Measurements from ENCODE around the gene VWA5B2.

VWA5B2 gene

DNA sequence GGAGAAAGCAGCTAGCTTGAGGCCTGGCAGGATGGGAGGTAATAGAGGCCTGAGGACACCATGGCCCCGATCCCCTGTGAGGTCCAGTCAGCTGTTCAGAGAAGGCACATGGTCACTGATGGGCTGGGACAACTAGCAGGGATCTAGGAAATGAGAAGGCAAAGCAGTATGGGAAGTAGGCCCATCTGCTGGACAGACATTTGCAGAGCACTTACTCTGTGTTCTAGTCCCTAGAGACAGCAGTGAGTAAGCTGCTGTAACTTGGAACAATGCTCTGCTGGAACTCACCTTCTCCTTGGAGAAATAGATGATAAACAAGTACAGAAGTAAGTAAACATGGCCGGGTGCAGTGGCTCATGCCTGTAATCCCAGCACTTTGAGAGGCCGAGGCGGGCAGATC, 53.6 kb downstream of the VWA5B2 start:
- H3K4me3 ChIP-seq (ENCODE audit: low read depth, low read length): no peak overlapping the region
- TF ChIP-seq, protein P1, sequence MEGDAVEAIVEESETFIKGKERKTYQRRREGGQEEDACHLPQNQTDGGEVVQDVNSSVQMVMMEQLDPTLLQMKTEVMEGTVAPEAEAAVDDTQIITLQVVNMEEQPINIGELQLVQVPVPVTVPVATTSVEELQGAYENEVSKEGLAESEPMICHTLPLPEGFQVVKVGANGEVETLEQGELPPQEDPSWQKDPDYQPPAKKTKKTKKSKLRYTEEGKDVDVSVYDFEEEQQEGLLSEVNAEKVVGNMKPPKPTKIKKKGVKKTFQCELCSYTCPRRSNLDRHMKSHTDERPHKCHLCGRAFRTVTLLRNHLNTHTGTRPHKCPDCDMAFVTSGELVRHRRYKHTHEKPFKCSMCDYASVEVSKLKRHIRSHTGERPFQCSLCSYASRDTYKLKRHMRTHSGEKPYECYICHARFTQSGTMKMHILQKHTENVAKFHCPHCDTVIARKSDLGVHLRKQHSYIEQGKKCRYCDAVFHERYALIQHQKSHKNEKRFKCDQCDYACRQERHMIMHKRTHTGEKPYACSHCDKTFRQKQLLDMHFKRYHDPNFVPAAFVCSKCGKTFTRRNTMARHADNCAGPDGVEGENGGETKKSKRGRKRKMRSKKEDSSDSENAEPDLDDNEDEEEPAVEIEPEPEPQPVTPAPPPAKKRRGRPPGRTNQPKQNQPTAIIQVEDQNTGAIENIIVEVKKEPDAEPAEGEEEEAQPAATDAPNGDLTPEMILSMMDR (IDR thresholded peaks at IDR 0.05; ENCODE audit: insufficient read depth, low read length, missing control alignments): no peak
- no peak for DNase-seq (ENCODE audit: low read depth, low spot score)
- ChIA-PET POLR2A (no interaction called here), CTCF (interaction anchor here (1.6 kb wide), 2 partner anchors 55 to 243 kb away, joined by 5 read pairs; no protein-coding TSS in a partner anchor)

DNA sequence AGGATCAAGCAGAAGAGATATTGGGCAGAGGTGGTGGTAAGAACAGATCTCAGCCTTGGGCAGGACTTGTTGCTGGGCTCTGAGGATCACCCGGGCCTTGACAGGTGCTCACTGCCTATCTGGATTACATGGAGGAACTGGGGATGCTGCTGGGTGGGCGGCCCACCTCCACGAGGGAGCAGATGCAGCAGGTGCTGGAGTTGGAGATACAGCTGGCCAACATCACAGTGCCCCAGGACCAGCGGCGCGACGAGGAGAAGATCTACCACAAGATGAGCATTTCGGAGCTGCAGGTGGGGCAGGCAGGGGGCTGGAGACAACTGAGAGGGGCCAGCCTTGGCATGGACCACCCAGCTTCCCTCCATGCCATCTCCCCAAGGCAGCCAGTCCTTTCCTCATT, 54.3 kb downstream of the VWA5B2 start:
- DNase-seq (ENCODE audit: low read depth, low spot score): no peak
- TF ChIP-seq, protein P1 (IDR thresholded peaks at IDR 0.05; ENCODE audit: insufficient read depth, low read length, missing control alignments): no peak
- ChIA-PET POLR2A (no interaction called here), CTCF (interaction anchor here (1.1 to 1.6 kb wide), 6 partner anchors 21 to 388 kb away, joined by 3 to 16 read pairs (median 5); no protein-coding TSS in a partner anchor)
- no peak overlapping the region for H3K4me3 ChIP-seq (ENCODE audit: low read depth, low read length)

GRCh38 chr3:184284696-184285095, 55.3 kb downstream of the VWA5B2 start:
- DNase-seq (ENCODE audit: low read depth, low spot score): peak; percentile 26
- POLR2A ChIA-PET: no interaction called here
- TF ChIP-seq, protein P1 (IDR thresholded peaks at IDR 0.05; ENCODE audit: insufficient read depth, low read length, missing control alignments): peak; percentile 34
- CTCF ChIA-PET: interaction anchor here (0.8 to 1.7 kb wide), 12 partner anchors 10 to 424 kb away, joined by 3 to 16 read pairs (median 4); partner anchors contain the start of genes EEF1AKMT4 and EIF2B5
- no peak overlapping the region for H3K4me3 ChIP-seq (ENCODE audit: low read depth, low read length)

- ChIA-PET POLR2A (no interaction called here), CTCF (interaction anchor here (0.6 to 1.9 kb wide), 25 partner anchors 8 to 410 kb away, joined by 3 to 17 read pairs (median 4); partner anchors contain the start of gene PARL)
- H3K4me3 ChIP-seq (ENCODE audit: low read depth, low read length): no peak overlapping the region
- TF ChIP-seq, protein P1 (IDR thresholded peaks at IDR 0.05; ENCODE audit: insufficient read depth, low read length, missing control alignments): peak; percentile 36
- no peak for DNase-seq (ENCODE audit: low read depth, low spot score)
Observed at GRCh38 chr3:184289426-184289938, 60.1 kb downstream of the VWA5B2 start.

DNA sequence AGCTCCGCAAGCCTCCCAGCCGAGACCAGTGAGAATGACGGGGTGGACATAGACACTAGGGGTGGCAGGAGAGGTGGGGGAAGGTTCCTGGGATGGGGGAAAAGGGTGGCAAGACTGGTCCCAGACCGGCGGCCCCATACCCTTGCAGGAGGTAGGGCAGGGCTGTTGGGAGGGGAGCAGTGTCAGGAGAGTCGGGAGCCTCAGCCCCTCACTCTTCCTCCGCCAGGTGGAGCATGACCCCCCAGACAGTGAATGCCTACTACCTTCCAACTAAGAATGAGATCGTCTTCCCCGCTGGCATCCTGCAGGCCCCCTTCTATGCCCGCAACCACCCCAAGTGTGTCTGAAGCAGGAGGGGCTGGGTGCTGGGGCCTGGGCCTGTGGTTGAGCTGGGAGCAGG, 60.9 kb downstream of the VWA5B2 start:
- POLR2A ChIA-PET: no interaction called here
- TF ChIP-seq, protein P1 (IDR thresholded peaks at IDR 0.05; ENCODE audit: insufficient read depth, low read length, missing control alignments): no peak
- no peak overlapping the region for H3K4me3 ChIP-seq (ENCODE audit: low read depth, low read length)
- no peak for DNase-seq (ENCODE audit: low read depth, low spot score)
- CTCF ChIA-PET: interaction anchor here (1.0 to 1.9 kb wide), 7 partner anchors 10 to 406 kb away, joined by 3 to 6 read pairs (median 4); partner anchors contain the start of gene PARL

DNA sequence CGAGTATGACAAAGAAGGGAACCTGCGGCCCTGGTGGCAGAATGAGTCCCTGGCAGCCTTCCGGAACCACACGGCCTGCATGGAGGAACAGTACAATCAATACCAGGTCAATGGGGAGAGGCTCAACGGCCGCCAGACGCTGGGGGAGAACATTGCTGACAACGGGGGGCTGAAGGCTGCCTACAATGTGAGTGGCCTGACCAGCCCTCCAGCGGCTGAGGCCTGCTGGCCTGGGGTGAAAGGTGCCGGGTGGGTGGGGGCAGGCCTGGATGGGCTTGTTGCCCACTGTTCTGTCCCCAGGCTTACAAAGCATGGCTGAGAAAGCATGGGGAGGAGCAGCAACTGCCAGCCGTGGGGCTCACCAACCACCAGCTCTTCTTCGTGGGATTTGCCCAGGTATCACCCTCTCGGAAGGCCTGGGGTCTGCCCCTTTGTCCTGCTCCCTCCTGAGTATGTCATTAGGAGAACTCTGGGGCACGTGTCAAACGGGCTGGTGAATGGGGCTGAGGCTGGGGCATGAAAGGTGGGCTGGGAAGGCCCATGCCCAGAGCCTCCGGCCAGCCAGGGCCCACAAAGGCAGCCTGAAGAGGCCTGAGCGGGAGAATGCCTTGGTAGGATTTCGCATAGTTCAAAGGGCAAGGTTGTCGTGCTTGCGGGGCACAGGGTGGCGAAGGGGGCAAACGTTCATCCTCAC, 61.8 kb downstream of the VWA5B2 start:
- H3K4me3 ChIP-seq (ENCODE audit: low read depth, low read length): no peak overlapping the region
- POLR2A ChIA-PET: no interaction called here
- DNase-seq (ENCODE audit: low read depth, low spot score): no peak
- TF ChIP-seq, protein P1 (IDR thresholded peaks at IDR 0.05; ENCODE audit: insufficient read depth, low read length, missing control alignments): no peak
- CTCF ChIA-PET: interaction anchor here (0.6 to 1.9 kb wide), 8 partner anchors 12 to 407 kb away, joined by 3 to 9 read pairs (median 4); partner anchors contain the start of gene PARL
